Testis (tissue), 3 donors: ENCODE results near the gene ASCC2. TPM values are rescaled to one million over a fixed set of nuclear protein-coding genes. Genes with fewer than 3 reads are reported as not detected.

Source experiments
- DNase-seq: peaks from one replicate; pipeline ENCODE4 v3.0.0-alpha.2; 2019
- H3K27ac ChIP-seq, 2 donors: fragments of 200-600 bp; sonication (generic); one replicate each; pipeline ENCODE4 v1.5.1; 2019
- H3K27me3 ChIP-seq: fragments of 200-600 bp; sonication (generic); one replicate; pipeline ENCODE4 v1.5.1; 2019
- H3K36me3 ChIP-seq: fragments of 200-600 bp; sonication (generic); one replicate; pipeline ENCODE4 v1.5.1; 2017; ENCODE audit warnings: low read depth; ENCODE audit errors: missing control alignments
- H3K4me1 ChIP-seq: fragments of 200-600 bp; sonication (generic); one replicate; pipeline ENCODE4 v1.5.1; 2019
- H3K4me3 ChIP-seq, 2 donors: fragments of 200-600 bp; sonication (generic); one replicate each; pipeline ENCODE4 v1.5.1; 2017 to 2019
- H3K9me3 ChIP-seq: fragments of 200-600 bp; sonication (generic); one replicate; pipeline ENCODE4 v1.5.1; 2017
- POLR2A ChIP-seq: fragments of 450-650 bp; IDR thresholded peaks from one replicate; pipeline ENCODE4 v1.6.1; 2017; ENCODE audit warnings: antibody characterized with exemption, mild to moderate bottlenecking, moderate library complexity
- WGBS, 2 donors: methylation state at CpG; one replicate each; pipeline ENCODE4 v1.1.5; 2018; 5-methylcytosine and 5-hydroxymethylcytosine counted together
- intact Hi-C: fragments of 100-400 bp; cut with DNase I; formaldehyde crosslinking; loops from one replicate; pipeline ENCODE4 v1.15.1; 2023; ENCODE audit warnings: low total_unique reads
- polyA plus RNA-seq: library from polyadenylated mRNA; stranded (reverse); fragments of 350-450 nt; fragmentation: Illumina TruSeq; extraction: RNeasy Lipid Tissue Mini Kit (QIAGEN cat#74804); gene quantifications from one replicate; pipeline ENCODE4 v1.2.3, GENCODE V29; 2014; ENCODE audit warnings: low read depth, low replicate concordance; ENCODE audit not compliant: insufficient read depth
- total RNA-seq, 2 donors: library from RNA; depleted of rRNA; stranded (reverse); fragments of >200 nt; gene quantifications; one replicate each; pipeline ENCODE4 v1.2.3, GENCODE V29; 2016
- TF ChIP-seq, protein P1 (sequence below), 3 experiments: fragments of 450-650 bp in 2 of 3; fragments of 200-600 bp in 1 of 3; sonication (generic) in 1 of 3; IDR thresholded peaks; one replicate each; pipeline ENCODE4 v1.5.1; 2016 to 2019; ENCODE audit warnings: antibody characterized with exemption in 3 of 3, mild to moderate bottlenecking in 2 of 3, moderate library complexity in 1 of 3

Gene ASCC2
- total and polyA plus RNA-seq, 3 donors from 2014 or later = 91.5 to 108 (median 93.8) TPM

DNA sequence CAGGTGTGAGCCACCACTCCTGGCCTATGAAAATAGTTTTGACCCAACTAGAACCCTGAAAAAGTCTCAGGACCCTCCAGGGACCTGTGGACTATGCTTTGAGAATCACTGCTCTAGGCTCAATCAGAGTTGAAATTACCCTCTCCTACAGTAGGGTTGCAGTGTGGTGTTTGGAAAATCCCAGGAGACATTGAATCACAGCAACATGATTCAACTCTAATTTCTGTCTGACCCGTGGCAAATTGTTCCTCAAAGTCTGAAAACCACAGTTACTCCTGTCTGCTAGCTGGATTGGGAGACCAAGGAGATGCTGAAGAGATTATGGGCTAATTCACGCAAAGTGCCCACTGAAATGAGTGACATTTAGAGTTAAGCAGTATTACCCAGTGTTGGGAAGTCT, 39.5 kb upstream of the ASCC2 start:
- 75 to 77% methylated on average over 2 of the region's 2 CpGs for WGBS, 2 donors
- intact Hi-C loops = no loop called here
- no peak overlapping the region for H3K27ac ChIP-seq
- H3K36me3 ChIP-seq = no peaks in the 10 kb centered on the region
- no peak for DNase-seq
- H3K4me1 ChIP-seq = no peaks in the 10 kb centered on the region
- H3K4me3 ChIP-seq = no peak overlapping the region
- H3K27me3 ChIP-seq = no peaks in the 10 kb centered on the region
- H3K9me3 ChIP-seq = no peaks in the 10 kb centered on the region
- TF ChIP-seq, protein P1, sequence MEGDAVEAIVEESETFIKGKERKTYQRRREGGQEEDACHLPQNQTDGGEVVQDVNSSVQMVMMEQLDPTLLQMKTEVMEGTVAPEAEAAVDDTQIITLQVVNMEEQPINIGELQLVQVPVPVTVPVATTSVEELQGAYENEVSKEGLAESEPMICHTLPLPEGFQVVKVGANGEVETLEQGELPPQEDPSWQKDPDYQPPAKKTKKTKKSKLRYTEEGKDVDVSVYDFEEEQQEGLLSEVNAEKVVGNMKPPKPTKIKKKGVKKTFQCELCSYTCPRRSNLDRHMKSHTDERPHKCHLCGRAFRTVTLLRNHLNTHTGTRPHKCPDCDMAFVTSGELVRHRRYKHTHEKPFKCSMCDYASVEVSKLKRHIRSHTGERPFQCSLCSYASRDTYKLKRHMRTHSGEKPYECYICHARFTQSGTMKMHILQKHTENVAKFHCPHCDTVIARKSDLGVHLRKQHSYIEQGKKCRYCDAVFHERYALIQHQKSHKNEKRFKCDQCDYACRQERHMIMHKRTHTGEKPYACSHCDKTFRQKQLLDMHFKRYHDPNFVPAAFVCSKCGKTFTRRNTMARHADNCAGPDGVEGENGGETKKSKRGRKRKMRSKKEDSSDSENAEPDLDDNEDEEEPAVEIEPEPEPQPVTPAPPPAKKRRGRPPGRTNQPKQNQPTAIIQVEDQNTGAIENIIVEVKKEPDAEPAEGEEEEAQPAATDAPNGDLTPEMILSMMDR (IDR thresholded peaks at IDR 0.05) = no peak
- TF ChIP-seq POLR2A = no peak

GRCh38 chr22:29873943-29874342, 35.9 kb upstream of the ASCC2 start:
- TF ChIP-seq, protein P1 (IDR thresholded peaks at IDR 0.05) = no peak
- no peak for TF ChIP-seq POLR2A
- no peaks in the 10 kb centered on the region for H3K36me3 ChIP-seq
- WGBS, 2 donors = 81 to 99% methylated on average over 2 of the region's 2 CpGs

GRCh38 chr22:29872989-29873388, 34.9 kb upstream of the ASCC2 start:
- TF ChIP-seq, protein P1 (IDR thresholded peaks at IDR 0.05) = no peak
- TF ChIP-seq POLR2A = no peak
- WGBS, 2 donors = 82 to 87% methylated on average over 5 of the region's 5 CpGs
- H3K36me3 ChIP-seq = no peaks in the 10 kb centered on the region
- intact Hi-C loops = no loop called here
- no peaks in the 10 kb centered on the region for H3K9me3 ChIP-seq
- H3K4me3 ChIP-seq = no peak overlapping the region
- no peak for DNase-seq
- no peaks in the 10 kb centered on the region for H3K4me1 ChIP-seq
- no peaks in the 10 kb centered on the region for H3K27me3 ChIP-seq
- H3K27ac ChIP-seq = no peak overlapping the region

More at GRCh38 chr22:29873943-29874342, 35.9 kb upstream of the ASCC2 start:
- Histone ChIP-seq H3K27ac (no peak overlapping the region), H3K4me1 (no peaks in the 10 kb centered on the region), H3K9me3 (no peaks in the 10 kb centered on the region), H3K27me3 (no peaks in the 10 kb centered on the region), H3K4me3 (no peak overlapping the region)
- DNase-seq = no peak
- intact Hi-C loops = no loop called here

DNA sequence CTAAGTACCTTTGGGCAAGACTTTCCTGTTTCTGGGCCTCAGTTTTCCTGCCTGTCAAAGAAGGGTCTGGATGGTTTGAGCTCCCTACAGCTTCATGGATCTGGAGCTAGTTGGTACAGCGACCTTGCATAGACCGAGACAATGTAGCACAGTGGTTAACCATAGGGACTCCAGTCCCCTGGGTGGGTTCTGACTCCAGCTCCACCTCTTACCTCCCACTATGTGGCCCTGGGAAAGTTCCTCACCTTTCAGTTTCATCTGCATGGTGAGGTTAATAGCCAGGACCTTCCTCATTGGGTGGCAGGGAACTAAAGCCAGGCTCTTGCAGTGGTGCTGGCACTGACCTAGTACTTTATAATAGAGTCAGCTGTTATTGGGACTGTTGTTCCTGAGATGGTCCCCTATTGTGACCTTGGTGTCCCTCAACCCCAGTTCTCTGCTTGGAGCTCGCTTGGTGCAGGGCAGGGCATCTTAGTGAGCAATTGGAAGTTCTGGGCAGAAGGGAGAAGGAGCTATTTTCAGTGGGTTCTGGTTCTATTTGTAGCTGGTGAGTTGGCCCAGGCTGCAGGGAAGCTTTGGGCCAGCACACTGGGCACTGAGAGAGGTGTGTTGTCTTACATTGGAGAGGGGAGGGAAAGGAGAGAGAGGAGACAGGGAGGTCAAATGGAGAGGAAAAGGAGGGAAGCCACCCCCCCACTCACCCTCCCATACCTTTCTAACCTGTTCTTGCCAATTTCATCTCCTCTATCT, 34.2 kb upstream of the ASCC2 start:
- Histone ChIP-seq H3K9me3 (no peaks in the 10 kb centered on the region), H3K27me3 (no peaks in the 10 kb centered on the region), H3K27ac (no peak overlapping the region), H3K4me3 (no peak overlapping the region), H3K36me3 (no peaks in the 10 kb centered on the region), H3K4me1 (no peaks in the 10 kb centered on the region)
- no peak for DNase-seq
- intact Hi-C loops = no loop called here
- no peak for TF ChIP-seq POLR2A
- TF ChIP-seq, protein P1 (IDR thresholded peaks at IDR 0.05) = no peak
- 80 to 100% methylated on average over 1 to 3 of the region's 3 CpGs for WGBS, 2 donors

- H3K27ac ChIP-seq = no peak overlapping the region
- no peak overlapping the region for H3K4me3 ChIP-seq
- WGBS, 2 donors = 35 to 54% methylated on average over 5 of the region's 5 CpGs
- no peaks in the 10 kb centered on the region for H3K36me3 ChIP-seq
- intact Hi-C loops = no loop called here
- TF ChIP-seq, protein P1 (IDR thresholded peaks at IDR 0.05) = no peak
- TF ChIP-seq POLR2A = no peak
- H3K9me3 ChIP-seq = no peaks in the 10 kb centered on the region
- DNase-seq = no peak
- H3K27me3 ChIP-seq = no peaks in the 10 kb centered on the region
- no peaks in the 10 kb centered on the region for H3K4me1 ChIP-seq
These were observed 33.6 kb upstream of the ASCC2 start for GRCh38 chr22:29871684-29872083.
